GM18505 (cell line): ENCODE data around the gene TOPBP1.

Experiments
- ATAC-seq: cut with Tn5 transposase; IDR thresholded peaks from one replicate; pipeline ENCODE4 v1.9.1; 2021; ENCODE audit not compliant: unreplicated experiment
- POLR2A ChIP-seq: IDR thresholded peaks from 4 replicates; pipeline ENCODE4 v1.6.1; 2011; ENCODE audit warnings: borderline replicate concordance; ENCODE audit not compliant: insufficient read depth, insufficient read length; ENCODE audit errors: extremely low read depth

The TOPBP1 gene

DNA sequence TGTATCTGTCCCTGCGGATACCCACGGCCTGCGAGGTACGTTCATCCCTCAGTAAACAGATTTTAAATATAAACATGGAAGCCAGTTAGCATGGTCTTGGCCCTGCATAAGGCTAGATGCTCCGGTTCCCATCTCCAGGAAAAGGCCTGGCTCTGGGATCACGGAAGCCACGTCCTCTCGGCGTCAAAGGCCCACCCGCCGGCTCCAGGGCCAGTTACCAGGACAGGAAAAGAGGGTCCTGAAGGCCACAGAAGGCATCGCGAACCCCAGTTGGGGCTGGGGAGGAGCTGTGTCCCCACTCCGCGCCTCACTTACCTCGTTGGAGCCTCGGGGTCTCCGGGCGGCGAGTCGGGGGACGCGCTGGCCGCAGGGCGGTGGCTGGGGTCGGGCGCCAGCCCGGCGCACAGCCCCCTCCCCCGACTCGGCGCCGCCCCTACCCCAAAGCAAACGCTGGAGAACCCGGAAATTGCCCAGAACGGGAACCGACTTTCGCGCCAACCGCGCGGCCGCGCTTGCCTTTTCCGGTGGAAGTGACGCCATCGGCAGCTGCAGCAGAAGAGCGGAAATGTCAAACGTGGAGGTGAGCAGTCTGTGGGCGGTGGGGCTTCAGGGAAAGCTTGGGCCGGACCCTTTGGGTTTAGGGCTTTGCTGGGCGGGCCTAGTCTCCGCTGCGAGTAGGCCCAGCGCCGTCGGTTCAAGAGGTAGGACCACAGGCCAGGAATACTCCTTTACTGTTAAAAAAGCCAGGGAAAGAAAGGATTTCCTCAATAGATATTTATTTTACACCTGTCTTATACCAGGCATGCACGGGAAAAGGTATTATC lies at the start of gene TOPBP1:
TSS of gene TOPBP1 (minus strand) at position 488 of the 824 bp plus-strand sequence. CDS start 814 bp downstream, outside the sequence.
- ATAC-seq = peak; percentile 90
- peak; percentile 87 for TF ChIP-seq POLR2A

DNA sequence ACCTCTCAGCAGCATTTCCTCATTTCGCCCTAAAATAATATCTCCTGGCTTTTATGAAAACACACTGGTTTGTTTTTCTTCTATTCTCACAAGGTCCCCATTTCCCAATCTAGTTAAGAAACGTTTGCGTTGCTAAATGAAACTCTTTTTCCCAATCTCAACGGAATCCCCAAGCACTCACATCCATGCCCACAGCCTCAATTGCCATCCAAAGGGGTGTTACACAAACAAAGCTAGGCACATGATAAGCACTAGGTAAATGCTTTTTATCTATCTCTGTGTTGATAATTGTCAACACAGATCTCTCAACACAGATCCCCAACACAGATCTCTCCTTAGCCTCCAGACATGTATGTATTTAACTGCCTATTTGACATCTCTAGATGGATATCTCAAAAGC lies 49.3 kb upstream of the TOPBP1 start:
- no peak for ATAC-seq
- TF ChIP-seq POLR2A = no peak

DNA sequence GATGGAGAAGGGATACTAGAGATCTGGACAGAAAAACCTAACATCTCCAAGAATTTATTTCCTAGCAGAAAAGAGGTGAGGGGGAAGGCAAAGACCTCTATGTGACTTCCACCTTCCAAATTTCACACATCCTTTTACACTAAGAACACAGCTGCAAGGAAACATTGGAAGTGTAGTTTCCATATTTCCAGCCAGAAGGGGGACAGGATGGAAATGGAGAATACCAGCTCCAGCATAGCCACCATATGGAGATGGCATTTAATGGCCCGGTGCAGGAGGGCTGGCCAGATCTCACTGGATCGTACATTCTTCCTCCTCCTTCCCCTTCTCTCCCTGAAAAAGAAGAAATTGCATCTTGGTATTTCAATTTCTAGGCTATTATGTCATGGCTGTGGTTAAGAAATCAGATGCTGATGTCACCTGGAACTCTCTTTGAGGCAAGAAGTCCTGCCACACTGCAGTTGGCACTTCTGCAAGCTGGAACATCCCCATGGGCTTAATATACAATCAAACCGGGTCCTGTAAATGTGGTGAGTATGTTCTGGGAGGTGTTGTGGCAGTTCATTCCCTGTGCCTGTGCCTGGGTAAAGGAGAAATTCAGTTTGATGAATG lies 47.5 kb upstream of the TOPBP1 start:
- no peak for TF ChIP-seq POLR2A
- ATAC-seq = no peak

DNA sequence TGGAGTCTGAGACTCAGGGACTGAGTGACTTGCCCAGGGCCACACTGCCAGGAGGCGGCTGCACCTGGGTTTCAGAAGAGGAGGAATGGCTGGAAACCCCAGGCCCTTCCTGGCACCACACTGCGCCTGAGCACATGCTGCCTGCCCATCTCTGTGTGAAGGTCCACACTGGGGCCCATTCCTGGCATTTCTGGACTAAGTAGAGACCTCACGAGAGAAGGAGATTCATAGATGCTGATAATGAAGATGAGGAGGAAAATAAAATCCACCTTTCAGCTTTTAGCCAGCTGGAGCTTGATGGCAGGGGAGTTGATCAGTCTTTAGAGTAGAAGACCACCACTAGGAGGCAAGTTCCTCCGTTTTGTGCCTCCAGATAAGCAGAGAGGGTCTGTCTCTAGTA lies 44.3 kb upstream of the TOPBP1 start:
- no peak for ATAC-seq
- no peak for TF ChIP-seq POLR2A

DNA sequence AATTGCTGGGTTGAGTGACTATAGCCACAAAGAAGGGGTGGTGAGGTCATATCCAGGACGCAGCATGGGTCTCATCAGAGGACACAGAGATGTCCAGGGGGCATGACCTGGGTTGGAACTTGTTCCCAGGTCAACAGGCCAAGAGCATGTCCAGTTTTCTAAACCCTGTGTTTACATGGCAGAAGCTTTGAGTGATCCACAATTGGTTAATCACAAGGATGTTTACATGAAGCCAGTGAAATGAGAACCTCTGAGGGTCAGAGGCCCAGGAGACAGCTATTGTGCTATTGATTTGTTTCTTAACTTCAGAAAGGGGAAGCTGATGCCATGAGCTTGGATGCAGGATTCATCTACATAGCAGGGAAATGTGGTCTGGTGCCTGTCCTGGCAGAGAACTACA lies 42.2 kb upstream of the TOPBP1 start:
- ATAC-seq = no peak
- TF ChIP-seq POLR2A = no peak

DNA sequence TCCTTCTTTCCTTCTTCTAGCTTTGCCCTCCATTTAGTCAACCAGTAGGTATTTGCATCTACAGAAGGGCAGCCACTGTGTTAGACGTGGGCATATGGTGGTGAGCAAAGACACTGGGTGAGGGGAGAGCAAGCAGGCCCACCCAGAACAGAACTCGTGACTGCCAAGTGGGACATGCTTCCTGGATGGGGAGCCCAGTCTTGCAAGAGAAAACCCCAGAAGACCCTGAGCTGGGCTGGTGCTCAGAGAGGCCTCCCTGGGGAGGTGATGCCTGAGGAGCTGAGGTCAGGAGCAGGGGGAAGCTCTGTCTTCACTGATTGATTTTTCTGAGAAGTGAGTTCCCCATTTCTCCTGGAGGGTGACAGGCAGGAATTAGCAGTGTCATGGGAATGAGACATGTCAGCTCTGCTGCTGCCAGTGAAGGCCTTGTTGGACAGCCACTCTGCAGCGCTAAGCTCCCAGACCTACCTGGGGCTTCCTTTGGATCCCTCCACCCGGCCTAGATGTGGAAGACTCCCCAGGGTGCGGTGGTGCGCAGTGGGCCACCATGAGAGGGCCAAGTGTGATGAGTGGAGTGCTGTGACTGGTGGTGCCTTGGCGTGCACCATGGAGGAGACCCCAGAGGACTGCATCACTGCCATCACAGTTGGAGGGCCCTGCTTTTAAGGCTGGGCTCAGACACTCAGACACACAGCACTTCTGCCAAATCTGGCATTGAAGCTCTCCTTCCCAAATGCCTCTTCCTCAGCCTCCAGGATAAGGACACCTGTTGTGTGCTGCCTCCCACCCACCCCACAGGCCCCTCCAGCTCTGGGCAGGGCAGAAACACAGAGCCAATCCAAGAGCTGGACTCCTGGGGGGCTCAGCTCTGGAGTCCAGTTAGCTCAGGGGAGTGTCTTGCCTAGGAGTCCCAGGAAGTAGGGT lies 40.0 kb upstream of the TOPBP1 start:
- no peak for TF ChIP-seq POLR2A
- ATAC-seq = no peak

DNA sequence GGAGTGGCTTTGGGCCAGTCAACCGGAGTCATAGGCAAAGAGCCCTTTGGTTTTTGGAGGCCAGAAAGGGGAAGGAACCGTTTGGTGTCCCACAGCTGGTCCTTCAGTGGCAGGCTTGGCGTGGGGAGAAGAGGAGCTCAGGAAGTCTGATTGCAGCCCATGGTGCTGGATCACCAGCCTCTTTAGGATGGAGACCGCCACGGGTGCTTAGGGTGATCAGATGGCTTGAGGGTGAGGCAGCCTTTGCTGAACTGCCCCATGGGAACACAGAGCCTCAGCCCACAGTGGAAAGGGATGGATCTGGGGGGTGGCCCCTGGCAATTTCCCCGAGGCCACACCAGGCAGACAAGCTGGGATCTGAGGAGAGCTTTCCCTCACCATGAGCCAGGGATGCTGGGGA lies 38.6 kb upstream of the TOPBP1 start:
- ATAC-seq = no peak

DNA sequence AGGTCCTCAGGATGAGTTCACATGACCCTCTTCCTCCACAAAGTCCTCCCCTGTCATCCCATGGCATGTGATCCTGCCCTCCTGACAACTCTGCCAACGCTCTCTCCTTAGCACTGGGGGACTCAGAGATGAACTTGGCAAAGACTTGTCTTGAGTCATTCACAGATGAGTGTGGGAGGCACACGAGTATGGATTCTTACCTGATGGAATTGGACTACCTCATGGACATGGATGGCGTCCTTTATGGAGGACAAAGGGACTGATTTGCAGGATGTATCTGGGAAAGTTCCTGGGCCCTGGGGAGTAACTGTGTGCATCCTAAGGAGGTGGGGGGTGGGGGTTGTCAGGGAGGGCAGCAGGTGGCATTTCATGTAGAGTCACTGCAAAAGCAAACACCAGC lies 38.2 kb upstream of the TOPBP1 start:
- no peak for ATAC-seq
- TF ChIP-seq POLR2A = no peak

More for the DNA sequence above, 38.6 kb upstream of the TOPBP1 start:
- TF ChIP-seq POLR2A = no peak

DNA sequence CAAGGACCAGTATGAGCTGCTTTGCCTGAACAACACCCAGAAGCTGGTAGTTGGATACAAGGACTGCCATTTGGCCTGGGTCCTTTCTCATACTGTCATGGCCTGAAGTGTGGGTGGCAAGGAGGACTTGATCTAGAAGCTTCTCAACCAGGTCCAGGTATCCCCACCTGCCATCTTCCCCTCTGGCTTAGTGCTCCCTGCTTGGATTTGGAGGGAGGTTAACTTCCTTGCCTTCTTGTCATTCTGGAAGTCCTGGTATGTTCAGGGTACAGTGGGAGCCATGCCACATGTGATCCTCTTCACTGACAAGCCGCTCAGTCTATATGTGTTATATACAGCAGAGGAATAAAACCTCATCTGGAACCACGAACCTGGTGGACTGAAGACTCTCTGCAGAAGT lies 37.7 kb upstream of the TOPBP1 start:
- no peak for TF ChIP-seq POLR2A
- no peak for ATAC-seq

DNA sequence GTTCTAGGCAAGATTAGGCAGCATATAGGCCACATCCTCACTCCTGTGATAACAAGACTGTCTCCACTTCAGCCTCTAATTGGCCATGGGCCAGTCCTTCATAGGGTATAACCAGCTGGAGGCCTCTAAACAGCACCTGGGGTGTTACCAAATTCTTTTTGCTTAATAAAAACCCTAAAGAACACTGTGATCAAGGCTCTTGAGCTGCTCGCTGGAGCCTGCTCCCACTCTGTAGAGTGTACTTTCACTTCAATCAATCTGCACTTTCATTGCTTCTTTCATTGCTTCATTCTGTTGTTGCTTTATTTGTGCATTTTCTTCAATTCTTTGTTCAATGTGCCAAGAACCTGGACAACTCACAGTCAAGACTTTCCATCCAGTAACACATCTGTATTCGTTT lies 36.2 kb upstream of the TOPBP1 start:
- TF ChIP-seq POLR2A = no peak
- no peak for ATAC-seq

DNA sequence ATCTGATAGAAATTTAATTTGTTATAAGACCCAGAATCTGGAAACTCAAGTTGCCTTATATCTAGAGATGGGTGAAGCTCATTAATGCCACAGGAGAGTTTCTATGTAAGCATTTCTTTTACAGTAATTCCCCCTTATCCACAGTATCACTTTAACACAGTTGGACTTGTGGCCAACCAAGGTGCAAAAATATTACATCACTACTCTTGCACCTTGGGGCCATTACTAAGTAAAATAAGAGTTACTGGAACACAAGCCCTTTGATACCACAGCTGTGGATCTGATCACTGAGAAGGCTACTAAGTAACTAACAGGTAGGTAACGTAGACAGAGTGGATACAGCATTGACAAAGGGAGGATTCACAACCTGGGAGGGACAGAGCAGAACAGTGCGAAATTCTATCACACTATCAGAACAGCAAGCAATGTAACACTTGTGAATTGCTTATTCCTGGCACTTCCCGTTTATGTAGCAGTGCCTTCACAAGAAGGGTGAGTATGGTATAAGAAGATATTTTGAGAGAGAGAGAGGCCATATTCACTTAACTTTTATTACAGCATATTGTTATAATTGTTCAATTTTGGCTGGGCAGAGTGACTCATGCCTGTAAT lies 33.9 kb upstream of the TOPBP1 start:
- no peak for TF ChIP-seq POLR2A
- ATAC-seq = no peak

DNA sequence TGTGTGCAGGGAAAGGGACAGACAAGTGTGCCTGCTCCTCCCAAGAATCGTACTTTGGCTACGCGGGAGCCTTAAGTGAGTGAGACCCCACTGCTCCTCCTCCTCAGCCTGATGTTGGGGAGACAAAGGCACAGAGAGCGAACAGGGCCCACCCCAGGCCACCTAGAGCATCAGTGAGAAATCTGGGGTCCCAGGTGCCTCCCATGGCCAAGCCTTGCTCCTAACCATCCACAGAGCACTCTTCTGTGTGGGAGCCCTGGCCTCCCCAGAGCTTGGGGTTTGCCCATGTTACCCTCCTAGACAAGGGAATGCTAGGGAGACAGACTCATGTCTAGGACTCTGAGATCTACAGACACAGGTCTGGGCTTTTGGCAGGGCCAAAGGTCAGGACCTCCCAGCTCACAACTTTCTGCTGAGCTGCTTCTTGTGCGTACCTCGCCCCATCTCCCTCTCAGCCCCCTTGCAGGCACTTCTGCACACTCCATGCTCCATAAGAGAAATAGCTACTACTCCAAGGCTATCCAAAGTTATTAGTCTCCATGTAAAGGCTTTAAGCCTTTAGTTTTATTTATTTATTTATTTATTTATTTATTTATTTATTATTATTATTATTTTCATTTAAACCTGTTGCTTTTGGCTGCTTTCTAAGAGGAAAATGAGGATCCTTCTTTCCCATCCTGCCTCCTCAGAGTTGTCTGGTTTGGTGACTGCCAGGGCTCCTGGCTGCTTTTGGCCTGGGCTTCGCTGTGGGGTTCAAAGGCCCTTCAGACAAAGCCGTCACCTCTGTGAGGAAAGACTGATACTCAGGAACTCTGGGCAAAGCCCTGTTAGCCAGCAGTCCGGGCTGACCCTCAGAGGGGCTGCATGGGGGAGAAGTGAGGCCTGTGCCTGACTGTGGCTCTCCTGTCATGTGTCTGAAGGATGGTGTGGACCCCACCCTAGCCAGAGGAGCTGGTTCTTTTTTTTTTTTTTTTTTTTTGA lies 32.8 kb upstream of the TOPBP1 start:
- TF ChIP-seq POLR2A = no peak
- ATAC-seq = no peak
